WTC11 (cell line): ENCODE results near the gene ERC2. TPM values are rescaled to one million over a fixed set of nuclear protein-coding genes. Genes with fewer than 3 reads are reported as not detected.

ENCODE experiments used
- ATAC-seq: fragments of 200-7000 bp; cut with Tn5 transposase; 2 replicates; pipeline ENCODE4 v1.10.0; 2021; ENCODE audit warnings: mild to moderate bottlenecking, moderate library complexity
- CTCF ChIA-PET: fragments of 300-600 bp; sonication (Branson Sonifier 250); formaldehyde crosslinking; loops from one replicate; lab custom pipeline; 2021; ENCODE audit warnings: antibody characterized with exemption; lab: Charles Lee
- POLR2A ChIA-PET: fragments of 350-600 bp; sonication (Branson Sonifier 250); formaldehyde crosslinking; loops from one replicate; lab custom pipeline; 2021; ENCODE audit warnings: antibody characterized with exemption; lab: Charles Lee
- DNase-seq: peaks from one replicate; pipeline ENCODE4 v3.0.0; 2021; ENCODE audit warnings: low spot score
- H3K27ac Mint-ChIP-seq: 2 replicates; pipeline ENCODE4 v1.8.0; 2021; ENCODE audit warnings: mixed read lengths
- H3K27me3 Mint-ChIP-seq: 2 replicates; pipeline ENCODE4 v1.8.0; 2021; ENCODE audit warnings: low read depth, mild to moderate bottlenecking, moderate library complexity, mixed read lengths
- H3K36me3 Mint-ChIP-seq: 2 replicates; pipeline ENCODE4 v1.8.0; 2021; ENCODE audit warnings: mixed read lengths
- H3K4me1 Mint-ChIP-seq: 2 replicates; pipeline ENCODE4 v1.8.0; 2022; ENCODE audit warnings: mixed read lengths
- H3K4me3 Mint-ChIP-seq: 2 replicates; pipeline ENCODE4 v1.8.0; 2021; ENCODE audit warnings: mild to moderate bottlenecking, moderate library complexity, mixed read lengths
- H3K9me3 Mint-ChIP-seq: 2 replicates; pipeline ENCODE4 v1.8.0; 2021; ENCODE audit warnings: mixed read lengths
- CREM ChIP-seq: sonication (generic); formaldehyde crosslinking; IDR thresholded peaks from 2 replicates; pipeline ENCODE4 v1.8.1; 2022; ENCODE audit warnings: mild to moderate bottlenecking, missing genetic modification reagents, moderate library complexity
- E2F1 ChIP-seq: sonication (generic); formaldehyde crosslinking; IDR thresholded peaks from 2 replicates; pipeline ENCODE4 v1.8.0; 2022; ENCODE audit warnings: mild to moderate bottlenecking, missing genetic modification reagents
- ELF4 ChIP-seq: sonication (generic); formaldehyde crosslinking; IDR thresholded peaks from 2 replicates; pipeline ENCODE4 v1.8.1; 2022; ENCODE audit warnings: low read depth, mild to moderate bottlenecking, moderate library complexity, missing genetic modification reagents
- ESRRA ChIP-seq: sonication (generic); formaldehyde crosslinking; IDR thresholded peaks from 2 replicates; pipeline ENCODE4 v1.8.1; 2022; ENCODE audit warnings: mild to moderate bottlenecking, missing genetic modification reagents, borderline replicate concordance
- FOXJ3 ChIP-seq: sonication (generic); formaldehyde crosslinking; IDR thresholded peaks from 2 replicates; pipeline ENCODE4 v1.9.0; 2021; ENCODE audit warnings: missing genetic modification reagents, mild to moderate bottlenecking, borderline replicate concordance
- FOXK1 ChIP-seq: sonication (generic); formaldehyde crosslinking; IDR thresholded peaks from 2 replicates; pipeline ENCODE4 v1.8.0; 2022; ENCODE audit warnings: mild to moderate bottlenecking, moderate library complexity, missing genetic modification reagents
- FOXP1 ChIP-seq: sonication (generic); formaldehyde crosslinking; IDR thresholded peaks from 2 replicates; pipeline ENCODE4 v1.8.0; 2022; ENCODE audit warnings: missing genetic modification reagents, mild to moderate bottlenecking, moderate library complexity, borderline replicate concordance
- FOXP4 ChIP-seq: sonication (generic); formaldehyde crosslinking; IDR thresholded peaks from 2 replicates; pipeline ENCODE4 v1.8.0; 2022; ENCODE audit warnings: mild to moderate bottlenecking, missing genetic modification reagents
- HMGXB4 ChIP-seq: sonication (generic); formaldehyde crosslinking; IDR thresholded peaks from 2 replicates; pipeline ENCODE4 v1.8.1; 2023; ENCODE audit warnings: mild to moderate bottlenecking, moderate library complexity, missing genetic modification reagents
- RELA ChIP-seq: sonication (generic); formaldehyde crosslinking; IDR thresholded peaks from 2 replicates; pipeline ENCODE4 v1.8.1; 2022; ENCODE audit warnings: missing genetic modification reagents, mild to moderate bottlenecking, borderline replicate concordance
- RORB ChIP-seq: fragments of 250-450 bp; sonication (Bioruptor Pico); IDR thresholded peaks from 2 replicates; pipeline ENCODE4 v1.9.0; 2021; ENCODE audit warnings: mild to moderate bottlenecking
- SMAD3 ChIP-seq: sonication (generic); formaldehyde crosslinking; IDR thresholded peaks from 2 replicates; pipeline ENCODE4 v1.8.0; 2022; ENCODE audit warnings: missing genetic modification reagents, mild to moderate bottlenecking, borderline replicate concordance
- SMAD4 ChIP-seq: sonication (generic); formaldehyde crosslinking; IDR thresholded peaks from 2 replicates; pipeline ENCODE4 v1.8.0; 2022; ENCODE audit warnings: mild to moderate bottlenecking, missing genetic modification reagents
- USF1 ChIP-seq: sonication (generic); formaldehyde crosslinking; IDR thresholded peaks from 2 replicates; pipeline ENCODE4 v1.8.0; 2022; ENCODE audit warnings: mild to moderate bottlenecking, missing genetic modification reagents
- USF2 ChIP-seq: sonication (generic); formaldehyde crosslinking; IDR thresholded peaks from 2 replicates; pipeline ENCODE4 v1.8.1; 2023; ENCODE audit warnings: mild to moderate bottlenecking, missing genetic modification reagents, moderate library complexity
- ZBTB21 ChIP-seq: sonication (generic); formaldehyde crosslinking; IDR thresholded peaks from 2 replicates; pipeline ENCODE4 v1.8.1; 2023; ENCODE audit warnings: mild to moderate bottlenecking, missing genetic modification reagents, borderline replicate concordance
- ZBTB43 ChIP-seq: sonication (generic); formaldehyde crosslinking; IDR thresholded peaks from 2 replicates; pipeline ENCODE4 v1.8.1; 2023; ENCODE audit warnings: mild to moderate bottlenecking, missing genetic modification reagents
- ZMAT4 ChIP-seq: fragments of 250-450 bp; sonication (Bioruptor Pico); IDR thresholded peaks from 2 replicates; pipeline ENCODE4 v1.9.0; 2021; ENCODE audit warnings: mild to moderate bottlenecking
- ZNF138 ChIP-seq: sonication (generic); formaldehyde crosslinking; conservative IDR thresholded peaks from 2 replicates; pipeline ENCODE4 v1.8.1; 2022; ENCODE audit warnings: mild to moderate bottlenecking, moderate library complexity, missing genetic modification reagents
- ZSCAN18 ChIP-seq: fragments of 250-450 bp; sonication (Bioruptor Pico); IDR thresholded peaks from 2 replicates; pipeline ENCODE4 v2.1.2; 2022; ENCODE audit warnings: mild to moderate bottlenecking, moderate library complexity
- total RNA-seq: library from RNA; stranded (reverse); gene quantifications from 3 replicates; pipeline ENCODE4 v1.2.3, GENCODE V29; 2021

The ERC2 gene
- total RNA-seq, 1 experiment from 2014 or later: 23.5 TPM

- ChIA-PET POLR2A (no interaction called here), CTCF (no interaction called here)
- Mint-ChIP-seq H3K4me3 (no peak overlapping the region), H3K27ac (no peak overlapping the region), H3K9me3 (no peaks in the 10 kb centered on the region), H3K4me1 (peaks cover 14% of the 10 kb centered on the region), H3K36me3 (no peaks in the 10 kb centered on the region), H3K27me3 (no peaks in the 10 kb centered on the region)
- TF ChIP-seq E2F1 (CRISPR knock-in tag): no peak
- TF ChIP-seq ZBTB43: no peak
- no peak for TF ChIP-seq HMGXB4 (CRISPR knock-in tag)
- no peak for TF ChIP-seq FOXP4 (CRISPR knock-in tag)
- no peak for TF ChIP-seq RORB (CRISPR knock-in tag)
- TF ChIP-seq ZMAT4 (CRISPR knock-in tag): no peak
- no peak for TF ChIP-seq CREM (CRISPR knock-in tag)
- DNase-seq: no peak
- no peak for ATAC-seq
Observed at GRCh38 chr3:56059731-56060130, 408.5 kb downstream of the ERC2 start.

- Mint-ChIP-seq H3K36me3 (no peaks in the 10 kb centered on the region), H3K27me3 (no peaks in the 10 kb centered on the region), H3K4me1 (peaks cover 48% of the 10 kb centered on the region), H3K9me3 (no peaks in the 10 kb centered on the region), H3K4me3 (no peak overlapping the region), H3K27ac (peak overlapping the region; percentile 32; the same call in 1 of the 2 replicates)
- ATAC-seq (no peak), DNase-seq (no peak)
- ChIA-PET CTCF (interaction anchor here (0.6 to 5.7 kb wide), 2 partner anchors 51 to 196 kb away, joined by 3 to 18 read pairs; no protein-coding TSS in a partner anchor), POLR2A (no interaction called here)
- TF ChIP-seq FOXK1 (CRISPR knock-in tag): no peak
- TF ChIP-seq SMAD3 (CRISPR knock-in tag): no peak
- no peak for TF ChIP-seq ZSCAN18 (CRISPR knock-in tag)
- TF ChIP-seq FOXP1 (CRISPR knock-in tag): no peak
- no peak for TF ChIP-seq USF2 (CRISPR knock-in tag)
- TF ChIP-seq ESRRA (CRISPR knock-in tag): no peak
- TF ChIP-seq SMAD4 (CRISPR knock-in tag): no peak
- TF ChIP-seq RELA (CRISPR knock-in tag): no peak
- TF ChIP-seq E2F1 (CRISPR knock-in tag): no peak
- TF ChIP-seq USF1: no peak
- TF ChIP-seq ELF4 (CRISPR knock-in tag): no peak
- TF ChIP-seq ZBTB21 (CRISPR knock-in tag): no peak
- no peak for TF ChIP-seq ZNF138
- TF ChIP-seq FOXJ3 (CRISPR knock-in tag): no peak
Observed at GRCh38 chr3:56055951-56056350, 412.3 kb downstream of the ERC2 start.
